Left lung (tissue), 10 donors: Measurements from ENCODE around the gene TFF3. TPM values are rescaled to one million over a fixed set of nuclear protein-coding genes. Genes with fewer than 3 reads are reported as not detected.

Experiments
- ATAC-seq: fragments of 200-7000 bp; cut with Tn5 transposase; one replicate; pipeline ENCODE4 v1.9.1; 2020; ENCODE audit warnings: moderate library complexity
- DNase-seq, 4 donors: peaks; one replicate each; pipeline ENCODE4 v3.0.0-alpha.2; 2013 to 2020
- H3K27ac ChIP-seq, 2 donors: fragments of 200-600 bp; sonication (generic) in 1 of 2; one replicate each; pipeline versions ENCODE4 v1.5.0 to v1.8.0; 2020 to 2021
- H3K27me3 ChIP-seq, 2 donors: fragments of 200-600 bp; sonication (generic) in 1 of 2; one replicate each; pipeline versions ENCODE4 v1.5.0 to v1.8.0; 2020 to 2021
- H3K36me3 ChIP-seq, 2 donors: fragments of 200-600 bp; sonication (generic) in 1 of 2; one replicate each; pipeline versions ENCODE4 v1.5.0 to v1.8.0; 2020 to 2021
- H3K4me1 ChIP-seq, 2 donors: fragments of 200-600 bp; one replicate each; pipeline ENCODE4 v1.8.0; 2021
- H3K4me3 ChIP-seq, 2 donors: fragments of 200-600 bp; sonication (generic) in 1 of 2; one replicate each; pipeline versions ENCODE4 v1.5.0 to v1.8.0; 2020 to 2021; ENCODE audit warnings: mild to moderate bottlenecking in 1 of 2
- H3K9me3 ChIP-seq, 2 donors: fragments of 200-600 bp; sonication (generic) in 1 of 2; one replicate each; pipeline versions ENCODE4 v1.5.0 to v1.8.0; 2020 to 2021
- CTCF ChIP-seq, 2 donors: fragments of 200-600 bp; sonication (generic) in 1 of 2; IDR thresholded peaks; one replicate each; pipeline versions ENCODE4 v1.5.0 to v1.8.0; 2021; ENCODE audit warnings: antibody characterized with exemption in 2 of 2
- intact Hi-C, 2 donors: fragments of 100-400 bp; cut with DNase I; formaldehyde crosslinking; loops; one replicate each; pipeline versions ENCODE4 v1.11.2 to v1.14.2; 2022
- polyA plus RNA-seq, 6 donors: library from polyadenylated mRNA; unstranded; fragments of 120-200 nt; gene quantifications; one replicate each; pipeline ENCODE4 v1.2.1, GENCODE V29; 2013; ENCODE audit not compliant: insufficient read length in 6 of 6
- total RNA-seq, 2 donors: library from RNA; stranded (reverse); fragmentation: NEBNext Ultra II Directional; extraction: Animal tissue kit (Norgen Biotek cat#: 25700); gene quantifications; one replicate each; pipeline ENCODE4 v1.2.1, GENCODE V29; 2021
- donor health status: DM: no; HTN: yes; CAD: no.
- donor health status: DM: no; HTN: no; CAD: no.

Gene TFF3
- total and polyA plus RNA-seq, 8 donors: 5.5 to 20.0 (median 12.4) TPM

DNA sequence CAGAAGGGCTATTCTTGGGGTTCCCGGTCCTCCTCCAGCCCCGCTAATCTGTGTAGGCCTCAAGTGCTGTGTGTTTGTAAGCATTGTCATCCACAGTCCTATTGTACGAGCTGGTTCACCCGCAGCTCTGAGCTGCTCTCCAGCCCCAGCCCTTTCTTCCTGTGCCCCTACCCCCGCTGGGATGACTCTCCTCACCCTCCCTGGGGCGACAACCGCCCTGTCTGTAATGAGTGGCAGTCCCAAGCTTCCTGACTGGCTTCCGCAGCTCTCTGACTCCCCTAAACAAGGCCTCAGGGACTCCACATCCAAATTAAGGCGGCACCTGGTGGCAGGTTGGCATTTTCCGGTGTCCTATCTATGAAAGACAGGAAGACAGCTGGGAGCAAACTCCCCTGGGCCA lies 45.8 kb downstream of the TFF3 start:
- H3K4me3 ChIP-seq: no peak overlapping the region
- H3K27me3 ChIP-seq: no peaks in the 10 kb centered on the region
- H3K27ac ChIP-seq: peak overlapping the region in 1 of 2 donors; percentile 30
- intact Hi-C loops: no loop called here
- H3K4me1 ChIP-seq: peaks cover 2 to 44% of the 10 kb centered on the region in 2 donors
- TF ChIP-seq CTCF (IDR thresholded peaks at IDR 0.05): no peak
- ATAC-seq: no peak
- DNase-seq: peak in 1 of 4 donors; percentile 65
- H3K9me3 ChIP-seq: no peaks in the 10 kb centered on the region
- peaks cover 0 to 13% of the 10 kb centered on the region in 2 donors for H3K36me3 ChIP-seq

DNA sequence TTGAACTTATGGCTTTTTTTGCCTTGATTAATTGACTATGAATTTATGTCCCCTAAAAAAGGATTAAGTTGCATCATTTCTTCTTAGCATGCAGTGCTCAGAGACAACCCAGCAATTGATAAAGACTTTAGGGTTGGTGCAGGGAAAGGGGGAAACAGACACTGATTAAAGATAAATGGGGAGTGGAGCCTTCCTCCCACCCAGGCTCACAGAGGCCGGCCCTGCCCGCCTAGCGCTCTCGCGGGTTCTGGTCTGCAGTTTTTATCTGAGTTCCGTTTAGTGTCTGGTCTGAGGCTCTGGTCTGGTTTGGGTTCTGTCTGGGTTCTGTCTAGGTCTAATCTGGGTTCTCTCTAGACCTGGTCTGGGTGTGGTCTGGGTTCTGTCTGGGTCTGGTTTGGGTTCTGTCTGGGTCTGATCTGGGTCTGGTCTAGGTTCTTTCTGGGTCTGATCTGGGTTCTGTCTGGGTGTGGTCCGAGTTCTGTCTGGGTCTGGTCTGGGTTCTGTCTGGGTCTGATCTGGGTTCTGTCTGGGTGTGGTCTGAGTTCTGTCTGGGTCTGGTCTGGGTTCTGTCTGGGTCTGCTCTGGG lies 48.1 kb downstream of the TFF3 start:
- Histone ChIP-seq H3K27ac (no peak overlapping the region), H3K36me3 (no peaks in the 10 kb centered on the region), H3K27me3 (no peaks in the 10 kb centered on the region), H3K9me3 (no peaks in the 10 kb centered on the region), H3K4me3 (no peak overlapping the region), H3K4me1 (peaks cover 2 to 67% of the 10 kb centered on the region in 2 donors)
- ATAC-seq (no peak), DNase-seq (peak in 1 of 4 donors; percentile 31)
- intact Hi-C loops: no loop called here
- no peak for TF ChIP-seq CTCF (IDR thresholded peaks at IDR 0.05)

- intact Hi-C loops: no loop called here
- Histone ChIP-seq H3K9me3 (no peaks in the 10 kb centered on the region), H3K4me1 (peaks cover 2 to 84% of the 10 kb centered on the region in 2 donors), H3K4me3 (no peak overlapping the region), H3K27ac (no peak overlapping the region), H3K36me3 (no peaks in the 10 kb centered on the region), H3K27me3 (no peaks in the 10 kb centered on the region)
- ATAC-seq: no peak
- DNase-seq: peak in 1 of 4 donors; percentile 45
- TF ChIP-seq CTCF (IDR thresholded peaks at IDR 0.05): no peak
These were observed 49.9 kb downstream of the TFF3 start for GRCh38 chr21:42265231-42265812.

DNA sequence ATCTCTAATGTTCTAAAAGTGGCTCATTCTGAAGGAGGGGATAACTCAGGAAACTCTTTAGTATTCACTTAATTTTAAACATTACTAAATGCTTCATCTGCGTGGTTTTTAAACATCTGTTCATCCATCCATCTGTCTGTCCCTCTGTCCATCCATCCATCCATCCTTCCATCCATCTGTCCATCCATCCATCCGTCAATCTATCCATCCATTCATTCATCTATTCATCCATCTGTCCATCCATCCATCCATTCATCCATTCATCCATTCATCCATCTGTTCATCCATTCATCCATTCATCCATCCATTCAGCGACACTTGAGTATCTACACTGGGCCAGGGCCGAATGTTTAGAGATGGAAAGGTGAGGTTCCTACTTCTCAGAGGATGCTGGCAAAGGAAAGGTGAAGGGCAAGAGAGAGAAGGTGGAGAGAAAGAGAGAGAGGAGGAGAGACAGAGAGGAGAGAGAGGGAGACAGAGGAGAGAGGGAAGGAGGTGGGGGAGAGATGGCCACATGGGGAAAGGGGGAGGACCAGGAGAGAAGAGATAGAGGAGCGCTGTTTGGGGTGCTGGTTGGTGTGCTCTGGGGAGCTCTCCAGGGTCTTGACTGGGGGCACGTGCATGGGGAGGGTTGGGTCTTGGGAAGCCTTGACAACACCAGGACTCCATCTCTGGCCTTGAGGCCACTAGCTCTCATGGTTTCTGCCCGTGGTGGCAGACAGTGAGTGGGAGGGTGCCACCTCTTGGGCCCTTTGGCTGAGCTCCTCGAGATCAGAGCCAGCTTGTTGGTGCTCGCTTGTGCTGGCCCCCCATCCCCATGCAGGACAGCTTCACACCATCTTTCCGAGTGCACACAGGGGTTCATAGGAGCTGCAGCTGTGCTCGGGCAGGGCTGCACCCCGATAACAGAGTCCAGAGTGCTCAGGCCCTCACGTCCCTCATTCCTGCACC lies 50.7 kb downstream of the TFF3 start:
- ATAC-seq (no peak), DNase-seq (peak in 1 of 4 donors; percentile 31)
- Histone ChIP-seq H3K36me3 (no peaks in the 10 kb centered on the region), H3K27ac (peak overlapping the region; percentile 68 to 85), H3K4me1 (peaks cover 2 to 86% of the 10 kb centered on the region in 2 donors), H3K9me3 (no peaks in the 10 kb centered on the region), H3K4me3 (no peak overlapping the region), H3K27me3 (no peaks in the 10 kb centered on the region)
- intact Hi-C loops: no loop called here
- TF ChIP-seq CTCF (IDR thresholded peaks at IDR 0.05): no peak
